Measurements from ENCODE around the gene DCST2. TPM values are rescaled to one million over a fixed set of nuclear protein-coding genes. Genes with fewer than 3 reads are reported as not detected.

DCST2 gene
- total RNA-seq, 1 experiment from 2014 or later: 0.31 TPM

- Histone ChIP-seq H3K27me3 (ENCODE audit: control insufficient read depth, insufficient read depth, low read length) (no peaks in the 10 kb centered on the region), H3K4me3 (ENCODE audit: insufficient read depth, low read depth, low read length) (peak overlapping the region; percentile 96), H3K36me3 (replicated peaks; ENCODE audit: control insufficient read depth, insufficient read depth, low read length) (peaks cover 11% of the 10 kb centered on the region)
- peak; percentile 80 for DNase-seq
Observed at GRCh38 chr1:154972517-154973343, 60.9 kb downstream of the DCST2 start.

- Histone ChIP-seq H3K36me3 (replicated peaks; ENCODE audit: control insufficient read depth, insufficient read depth, low read length) (peaks cover 14% of the 10 kb centered on the region), H3K27me3 (ENCODE audit: control insufficient read depth, insufficient read depth, low read length) (no peaks in the 10 kb centered on the region), H3K4me3 (ENCODE audit: insufficient read depth, low read depth, low read length) (peak overlapping the region; percentile 28)
- DNase-seq: no peak
Observed at GRCh38 chr1:154972213-154972516, 61.4 kb downstream of the DCST2 start.

GRCh38 chr1:154971341-154971998 is 62.1 kb downstream of the DCST2 start:
- H3K27me3 ChIP-seq (ENCODE audit: control insufficient read depth, insufficient read depth, low read length): no peaks in the 10 kb centered on the region
- H3K36me3 ChIP-seq (replicated peaks; ENCODE audit: control insufficient read depth, insufficient read depth, low read length): peaks cover 21% of the 10 kb centered on the region
- DNase-seq: no peak
- peak overlapping the region; percentile 2 for H3K4me3 ChIP-seq (ENCODE audit: insufficient read depth, low read depth, low read length)

- peak; percentile 98 for DNase-seq
- Histone ChIP-seq H3K27me3 (ENCODE audit: control insufficient read depth, insufficient read depth, low read length) (no peaks in the 10 kb centered on the region), H3K4me3 (ENCODE audit: insufficient read depth, low read depth, low read length) (peak within 1 kb of the TSS; percentile 89), H3K36me3 (replicated peaks; ENCODE audit: control insufficient read depth, insufficient read depth, low read length) (peaks cover 28% of the 10 kb centered on the region)
Observed at GRCh38 chr1:154970631-154971340, 62.8 kb downstream of the DCST2 start, which contains the start of gene SHC1. Gene SHC1 (minus strand): TSS chr1:154970747. CDS start chr1:154970526, 221 bp downstream.

GRCh38 chr1:154969860-154970452 is 63.6 kb downstream of the DCST2 start:
- H3K36me3 ChIP-seq (replicated peaks; ENCODE audit: control insufficient read depth, insufficient read depth, low read length): peaks cover 34% of the 10 kb centered on the region
- H3K4me3 ChIP-seq (ENCODE audit: insufficient read depth, low read depth, low read length): peak overlapping the region; percentile 89
- H3K27me3 ChIP-seq (ENCODE audit: control insufficient read depth, insufficient read depth, low read length): no peaks in the 10 kb centered on the region
- DNase-seq: peak; percentile 62

- Histone ChIP-seq H3K36me3 (replicated peaks; ENCODE audit: control insufficient read depth, insufficient read depth, low read length) (peaks cover 38% of the 10 kb centered on the region), H3K4me3 (ENCODE audit: insufficient read depth, low read depth, low read length) (peak overlapping the region; percentile 89), H3K27me3 (ENCODE audit: control insufficient read depth, insufficient read depth, low read length) (no peaks in the 10 kb centered on the region)
- no peak for DNase-seq
Observed at GRCh38 chr1:154969246-154969645, 64.3 kb downstream of the DCST2 start.

- H3K4me3 ChIP-seq (ENCODE audit: insufficient read depth, low read depth, low read length): peak overlapping the region; percentile 89
- peaks cover 41% of the 10 kb centered on the region for H3K36me3 ChIP-seq (replicated peaks; ENCODE audit: control insufficient read depth, insufficient read depth, low read length)
- H3K27me3 ChIP-seq (ENCODE audit: control insufficient read depth, insufficient read depth, low read length): no peaks in the 10 kb centered on the region
- no peak for DNase-seq
Observed at GRCh38 chr1:154968731-154969130, 64.8 kb downstream of the DCST2 start.

Other genes with a start within 250 kb of the DCST2 start
- 0.18 and 0.62 TPM in 2 replicates for gene KCNN3, start 163.5 kb downstream of the DCST2 start, total RNA-seq (2014; rRNA removed; shearing (Covaris generic))
- 7.3 and 9.8 TPM in 2 replicates for gene PMVK, start 97.1 kb downstream of the DCST2 start, total RNA-seq (2014; rRNA removed; shearing (Covaris generic))
- gene PBXIP1, start 77.7 kb downstream of the DCST2 start, total RNA-seq (2014; rRNA removed; shearing (Covaris generic)): 43.6 and 48.5 TPM in 2 replicates
- 52.6 and 62.8 TPM in 2 replicates for gene PYGO2, start 72.0 kb downstream of the DCST2 start, total RNA-seq (2014; rRNA removed; shearing (Covaris generic))
- gene SHC1, start 63.0 kb downstream of the DCST2 start, total RNA-seq (2014; rRNA removed; shearing (Covaris generic)): 298 and 333 TPM in 2 replicates
- 342 and 347 TPM in 2 replicates for gene CKS1B, start 59.1 kb downstream of the DCST2 start, total RNA-seq (2014; rRNA removed; shearing (Covaris generic))
- 152 and 177 TPM in 2 replicates for gene FLAD1, start 50.4 kb downstream of the DCST2 start, total RNA-seq (2014; rRNA removed; shearing (Covaris generic))
- gene LENEP, start 40.2 kb downstream of the DCST2 start, total RNA-seq (2014; rRNA removed; shearing (Covaris generic)): 0.21 and 1.00 TPM in 2 replicates
- gene ZBTB7B, start 31.0 kb downstream of the DCST2 start, total RNA-seq (2014; rRNA removed; shearing (Covaris generic)): 39.2 and 40.6 TPM in 2 replicates
- not detected in 2 replicates for gene DCST1, start within 50 bp of the DCST2 start, total RNA-seq (2014; rRNA removed; shearing (Covaris generic))
- 34.9 and 35.0 TPM in 2 replicates for gene ADAM15, start 17.5 kb upstream of the DCST2 start, total RNA-seq (2014; rRNA removed; shearing (Covaris generic))
- gene EFNA4, start 30.0 kb upstream of the DCST2 start, total RNA-seq (2014; rRNA removed; shearing (Covaris generic)): 59.5 and 59.6 TPM in 2 replicates
- gene EFNA3, start 45.1 kb upstream of the DCST2 start, total RNA-seq (2014; rRNA removed; shearing (Covaris generic)): 17.5 and 24.9 TPM in 2 replicates
- gene EFNA1, start 94.1 kb upstream of the DCST2 start, total RNA-seq (2014; rRNA removed; shearing (Covaris generic)): 4.9 and 6.4 TPM in 2 replicates
- 73.7 and 79.2 TPM in 2 replicates for gene SLC50A1, start 102.1 kb upstream of the DCST2 start, total RNA-seq (2014; rRNA removed; shearing (Covaris generic))
- 119 and 193 TPM in 2 replicates for gene DPM3, start 106.8 kb upstream of the DCST2 start, total RNA-seq (2014; rRNA removed; shearing (Covaris generic))
- 165 and 204 TPM in 2 replicates for gene KRTCAP2, start 139.5 kb upstream of the DCST2 start, total RNA-seq (2014; rRNA removed; shearing (Covaris generic))
- gene TRIM46, start 140.1 kb upstream of the DCST2 start, total RNA-seq (2014; rRNA removed; shearing (Covaris generic)): 9.9 and 11.1 TPM in 2 replicates
- 14.9 and 21.5 TPM in 2 replicates for gene THBS3, start 174.1 kb upstream of the DCST2 start, total RNA-seq (2014; rRNA removed; shearing (Covaris generic))
- 180 and 221 TPM in 2 replicates for gene MTX1, start 174.9 kb upstream of the DCST2 start, total RNA-seq (2014; rRNA removed; shearing (Covaris generic))
- gene ENTREP3, start 221.7 kb upstream of the DCST2 start, total RNA-seq (2014; rRNA removed; shearing (Covaris generic)): 9.4 and 14.7 TPM in 2 replicates
- 59.4 and 61.4 TPM in 2 replicates for gene SCAMP3, start 228.6 kb upstream of the DCST2 start, total RNA-seq (2014; rRNA removed; shearing (Covaris generic))
- gene CLK2, start 239.7 kb upstream of the DCST2 start, total RNA-seq (2014; rRNA removed; shearing (Covaris generic)): 38.7 and 48.6 TPM in 2 replicates
- 5.1 and 7.7 TPM in 2 replicates for gene HCN3, start 243.7 kb upstream of the DCST2 start, total RNA-seq (2014; rRNA removed; shearing (Covaris generic))